Measurements from ENCODE around the gene KRT73.

Gene KRT73

GRCh38 chr12:52616680-52617402, 1.5 kb downstream of the KRT73 start:
- TF ChIP-seq CTCF (conservative IDR thresholded peaks at IDR 0.05; ENCODE audit: low read depth, low read length): no peak
- Histone ChIP-seq H3K79me2 (ENCODE audit: insufficient read depth, low read depth) (no peaks in the 10 kb centered on the region), H4K20me1 (ENCODE audit: insufficient read depth) (no peaks in the 10 kb centered on the region)

GRCh38 chr12:52615912-52616311, 2.4 kb downstream of the KRT73 start:
- no peak overlapping the region for H3K4me2 ChIP-seq
- H3K4me3 ChIP-seq (IDR thresholded peaks at IDR 0.05; ENCODE audit: insufficient read depth, low read depth, low read length): no peak overlapping the region
- no peak for TF ChIP-seq CTCF (conservative IDR thresholded peaks at IDR 0.05; ENCODE audit: low read depth, low read length)
- no peaks in the 10 kb centered on the region for H3K79me2 ChIP-seq (ENCODE audit: insufficient read depth, low read depth)
- no peaks in the 10 kb centered on the region for H4K20me1 ChIP-seq (ENCODE audit: insufficient read depth)
- no peaks in the 10 kb centered on the region for H3K36me3 ChIP-seq (ENCODE audit: insufficient read depth)
- H2AFZ ChIP-seq (ENCODE audit: low read depth): no peak overlapping the region
- no peaks in the 10 kb centered on the region for H3K4me1 ChIP-seq (ENCODE audit: low read depth, poor library complexity, severe bottlenecking)
- peaks cover 68% of the 10 kb centered on the region for H3K27me3 ChIP-seq (ENCODE audit: insufficient read depth, low read depth)
- H3K9ac ChIP-seq: no peak overlapping the region
- no peak overlapping the region for H3K27ac ChIP-seq

More at GRCh38 chr12:52616680-52617402, 1.5 kb downstream of the KRT73 start:
- Histone ChIP-seq H2AFZ (ENCODE audit: low read depth) (no peak overlapping the region), H3K4me1 (ENCODE audit: low read depth, poor library complexity, severe bottlenecking) (no peaks in the 10 kb centered on the region), H3K36me3 (ENCODE audit: insufficient read depth) (no peaks in the 10 kb centered on the region), H3K27ac (no peak overlapping the region), H3K4me2 (no peak overlapping the region), H3K27me3 (ENCODE audit: insufficient read depth, low read depth) (peaks cover 62% of the 10 kb centered on the region), H3K4me3 (IDR thresholded peaks at IDR 0.05; ENCODE audit: insufficient read depth, low read depth, low read length) (no peak overlapping the region), H3K9ac (no peak overlapping the region)

GRCh38 chr12:52615208-52615868, 3.0 kb downstream of the KRT73 start:
- no peak overlapping the region for H3K27ac ChIP-seq
- H4K20me1 ChIP-seq (ENCODE audit: insufficient read depth): no peaks in the 10 kb centered on the region
- H3K36me3 ChIP-seq (ENCODE audit: insufficient read depth): no peaks in the 10 kb centered on the region
- peaks cover 68% of the 10 kb centered on the region for H3K27me3 ChIP-seq (ENCODE audit: insufficient read depth, low read depth)
- H3K4me1 ChIP-seq (ENCODE audit: low read depth, poor library complexity, severe bottlenecking): no peaks in the 10 kb centered on the region
- H3K4me2 ChIP-seq: no peak overlapping the region
- no peak overlapping the region for H3K4me3 ChIP-seq (IDR thresholded peaks at IDR 0.05; ENCODE audit: insufficient read depth, low read depth, low read length)
- no peaks in the 10 kb centered on the region for H3K79me2 ChIP-seq (ENCODE audit: insufficient read depth, low read depth)
- H3K9ac ChIP-seq: no peak overlapping the region
- no peak overlapping the region for H2AFZ ChIP-seq (ENCODE audit: low read depth)
- TF ChIP-seq CTCF (conservative IDR thresholded peaks at IDR 0.05; ENCODE audit: low read depth, low read length): no peak

- Histone ChIP-seq H3K27me3 (ENCODE audit: insufficient read depth, low read depth) (peaks cover 71% of the 10 kb centered on the region), H3K27ac (no peak overlapping the region), H4K20me1 (ENCODE audit: insufficient read depth) (no peaks in the 10 kb centered on the region), H2AFZ (ENCODE audit: low read depth) (no peak overlapping the region), H3K4me2 (no peak overlapping the region), H3K36me3 (ENCODE audit: insufficient read depth) (no peaks in the 10 kb centered on the region), H3K4me3 (IDR thresholded peaks at IDR 0.05; ENCODE audit: insufficient read depth, low read depth, low read length) (no peak overlapping the region), H3K9ac (no peak overlapping the region), H3K4me1 (ENCODE audit: low read depth, poor library complexity, severe bottlenecking) (no peaks in the 10 kb centered on the region), H3K79me2 (ENCODE audit: insufficient read depth, low read depth) (no peaks in the 10 kb centered on the region)
- no peak for TF ChIP-seq CTCF (conservative IDR thresholded peaks at IDR 0.05; ENCODE audit: low read depth, low read length)
Measured at GRCh38 chr12:52614381-52615207, 3.8 kb downstream of the KRT73 start.

Measured in KMS-11 (cell line).